HepG2 (cell line): ENCODE measurements around the gene C14orf119. TPM values are rescaled to one million over a fixed set of nuclear protein-coding genes. Genes with fewer than 3 reads are reported as not detected.

Experiments
- ATF2 ChIP-seq: sonication (generic); formaldehyde crosslinking; IDR thresholded peaks from 2 replicates; pipeline ENCODE4 v1.4.0; 2020; ENCODE audit warnings: missing genetic modification reagents
- BCL3 ChIP-seq: sonication (generic); formaldehyde crosslinking; IDR thresholded peaks from 2 replicates; pipeline ENCODE4 v1.5.1; 2020; ENCODE audit warnings: mild to moderate bottlenecking, missing genetic modification reagents, moderate library complexity
- CC2D1A ChIP-seq: sonication (generic); formaldehyde crosslinking; IDR thresholded peaks from 2 replicates; pipeline ENCODE4 v1.8.1; 2023; ENCODE audit warnings: mild to moderate bottlenecking, missing genetic modification reagents
- HDAC2 ChIP-seq: sonication (generic); formaldehyde crosslinking; IDR thresholded peaks from 2 replicates; pipeline ENCODE4 v1.4.0; 2020; ENCODE audit warnings: missing genetic modification reagents
- IRF2 ChIP-seq: IDR thresholded peaks from 2 replicates; pipeline ENCODE4 v1.6.1; 2018; ENCODE audit warnings: missing genetic modification reagents, missing compliant biosample characterization
- JUN ChIP-seq: sonication (generic); formaldehyde crosslinking; IDR thresholded peaks from 2 replicates; pipeline ENCODE4 v1.4.0; 2020; ENCODE audit warnings: mild to moderate bottlenecking, missing genetic modification reagents
- MAFK ChIP-seq, 2 experiments: IDR thresholded peaks in 1 of 2; conservative IDR thresholded peaks in 1 of 2; 2 replicates each; pipeline ENCODE4 v1.6.1; 2011; ENCODE audit warnings: improper control_type of control experiment in 2 of 2, low read length in 2 of 2
- MEIS2 ChIP-seq: sonication (generic); formaldehyde crosslinking; IDR thresholded peaks from 2 replicates; pipeline ENCODE4 v1.9.0; 2021; ENCODE audit warnings: mild to moderate bottlenecking, missing genetic modification reagents
- MLLT10 ChIP-seq: sonication (generic); formaldehyde crosslinking; IDR thresholded peaks from 2 replicates; pipeline ENCODE4 v1.4.0; 2020; ENCODE audit warnings: missing genetic modification reagents
- NR0B2 ChIP-seq: sonication (generic); formaldehyde crosslinking; IDR thresholded peaks from 2 replicates; pipeline ENCODE4 v1.4.0; 2020; ENCODE audit warnings: mild to moderate bottlenecking, missing genetic modification reagents
- PRDM4 ChIP-seq: sonication (generic); formaldehyde crosslinking; IDR thresholded peaks from 2 replicates; pipeline ENCODE4 v1.9.0; 2021; ENCODE audit warnings: missing genetic modification reagents, borderline replicate concordance
- RAD21 ChIP-seq: fragments of 450-650 bp; formaldehyde crosslinking; IDR thresholded peaks from 2 replicates; pipeline ENCODE4 v1.5.0; 2020; ENCODE audit warnings: mild to moderate bottlenecking
- TRAFD1 ChIP-seq: sonication (generic); formaldehyde crosslinking; IDR thresholded peaks from 2 replicates; pipeline ENCODE4 v1.5.1; 2020; ENCODE audit warnings: missing genetic modification reagents, mild to moderate bottlenecking, borderline replicate concordance
- ZNF136 ChIP-seq: sonication (generic); formaldehyde crosslinking; IDR thresholded peaks from 2 replicates; pipeline ENCODE4 v1.8.1; 2022; ENCODE audit warnings: low read depth, mild to moderate bottlenecking, moderate library complexity, missing genetic modification reagents
- ZNF460 ChIP-seq: sonication (generic); formaldehyde crosslinking; IDR thresholded peaks from 2 replicates; pipeline ENCODE4 v1.5.1; 2020; ENCODE audit warnings: missing genetic modification reagents, mild to moderate bottlenecking, borderline replicate concordance
- ZNF543 ChIP-seq: sonication (generic); formaldehyde crosslinking; IDR thresholded peaks from 2 replicates; pipeline ENCODE4 v1.4.0; 2020; ENCODE audit warnings: mild to moderate bottlenecking, missing genetic modification reagents
- ZNF577 ChIP-seq: sonication (generic); formaldehyde crosslinking; IDR thresholded peaks from 2 replicates; pipeline ENCODE4 v1.4.0; 2020; ENCODE audit warnings: mild to moderate bottlenecking, low read depth, missing genetic modification reagents, borderline replicate concordance
- ZNF589 ChIP-seq: sonication (generic); formaldehyde crosslinking; conservative IDR thresholded peaks from 2 replicates; pipeline ENCODE4 v1.8.0; 2022; ENCODE audit warnings: mild to moderate bottlenecking, moderate library complexity, missing genetic modification reagents
- ZNF598 ChIP-seq: sonication (generic); formaldehyde crosslinking; IDR thresholded peaks from 2 replicates; pipeline ENCODE4 v1.5.1; 2020; ENCODE audit warnings: mild to moderate bottlenecking, missing genetic modification reagents, borderline replicate concordance
- ZSCAN29 ChIP-seq: sonication (generic); formaldehyde crosslinking; conservative IDR thresholded peaks from 2 replicates; pipeline ENCODE4 v1.4.0; 2020; ENCODE audit warnings: mild to moderate bottlenecking, missing genetic modification reagents
- polyA plus RNA-seq, 8 experiments: library from polyadenylated mRNA; depleted of rRNA in 3 of 8; stranded (reverse) in 7 of 8; unstranded in 1 of 8; fragments of >200 nt; fragmentation: Illumina TruSeq in 4 of 8; extraction: Trizol in 4 of 8; gene quantifications; 2 replicates each; pipeline versions ENCODE4 v1.2.1 to v1.2.3, GENCODE V29; 2011 to 2016; ENCODE audit warnings: low read depth in 4 of 8, missing spikeins in 1 of 8, mixed read lengths in 1 of 8; ENCODE audit not compliant: insufficient read depth in 1 of 8
- total RNA-seq, 5 experiments: library from RNA; depleted of rRNA; stranded (reverse); fragments of >200 nt; fragmentation: Illumina TruSeq; extraction: Trizol; gene quantifications; 2 replicates each; pipeline ENCODE4 v1.2.3, GENCODE V29; 2016; ENCODE audit warnings: low read depth in 1 of 5

Gene C14orf119
- total and polyA plus RNA-seq, 2 of the 13 experiments (the other 11 are each of a cell fraction or from before 2014, with no cell fraction given), result 117 to 206 TPM

GRCh38 chr14:23095196-23096108, at the start of gene C14orf119 (continued):
- TF ChIP-seq ZNF460 (CRISPR knock-in tag) (no peak), ZNF598 (CRISPR knock-in tag) (no peak), ZNF136 (CRISPR knock-in tag) (peak; percentile 67; the same call in 1 of the 2 replicates), ZNF589 (CRISPR knock-in tag) (no peak), RAD21 (CRISPR knock-in tag) (peak; percentile 42; the same call in 1 of the 2 replicates), PRDM4 (CRISPR knock-in tag) (peak; percentile 39; the same call in 1 of the 2 replicates), ZNF543 (CRISPR knock-in tag) (peak; percentile 17), MAFK (conservative IDR thresholded peaks at IDR 0.05 in 1 of 2, IDR thresholded peaks at IDR 0.05 in 1 of 2; ENCODE audit: low read length in 2 of 2) (no peak), BCL3 (CRISPR knock-in tag) (peak; percentile 3), MEIS2 (CRISPR knock-in tag) (no peak), ATF2 (no peak; the same call in 1 of the 2 replicates), ZSCAN29 (CRISPR knock-in tag) (peak; percentile 8; the same call in 1 of the 2 replicates), JUN (CRISPR knock-in tag) (peak; percentile 78; the same call in 1 of the 2 replicates), NR0B2 (CRISPR knock-in tag) (0 out of 2 replicates have a peak, but pooled peaks have one; percentile 57), MLLT10 (CRISPR knock-in tag) (0 out of 2 replicates have a peak, but pooled peaks have one; percentile 64), TRAFD1 (CRISPR knock-in tag) (peak; percentile 97), HDAC2 (CRISPR knock-in tag) (peak; percentile 49; the same call in 1 of the 2 replicates), IRF2 (no peak; the same call in none of the 2 replicates), ZNF577 (CRISPR knock-in tag) (no peak), CC2D1A (CRISPR knock-in tag) (peak; percentile 99)
